HCT116 (cell line): Measurements from ENCODE around the gene CCDC148. TPM values are rescaled to one million over a fixed set of nuclear protein-coding genes. Genes with fewer than 3 reads are reported as not detected.
"Not testable (repeated sequence)": the region's sequence is repeated elsewhere in the genome, so short reads cannot be mapped to it uniquely, and the experiment has no call there.

Experiments used
- ATAC-seq: fragments of 200-7000 bp; cut with Tn5 transposase; 2 replicates; pipeline ENCODE4 v1.9.1; 2020; ENCODE audit warnings: mild to moderate bottlenecking, moderate library complexity
- BruUV-seq: library from RNA; stranded (reverse); fragments of 400-500 nt; replicated peaks from 2 replicates; lab custom pipeline; 2021; lab: Mats Ljungman, UMichigan
- CTCF ChIA-PET: fragments of 300-600 bp; sonication (Branson Sonifier 250); formaldehyde crosslinking; loops from one replicate; lab custom pipeline; 2021; ENCODE audit warnings: antibody characterized with exemption; lab: Charles Lee
- POLR2A ChIA-PET: fragments of 300-600, 350-600 bp; sonication (Branson Sonifier 250); formaldehyde crosslinking; loops from one replicate; lab custom pipeline; 2021; ENCODE audit warnings: antibody characterized with exemption; lab: Charles Lee
- RAD21 ChIA-PET, 2 experiments: fragments of 300-600 bp; sonication (Branson Sonifier 250); formaldehyde crosslinking; loops; one replicate each; lab custom pipeline; 2023; ENCODE audit warnings: low total read pairs in 2 of 2; ENCODE audit not compliant: uncharacterized antibody in 2 of 2, unreplicated experiment in 2 of 2, low non-redundant PET in 1 of 2; lab: Charles Lee
- DNase-seq: peaks from one replicate; pipeline ENCODE4 v3.0.0-alpha.2; 2010; ENCODE audit warnings: low read depth, low spot score
- H2AFZ ChIP-seq: fragments of 200-600 bp; shearing (Covaris generic), sonication (generic); 2 replicates; pipeline ENCODE4 v1.6.1; 2017; ENCODE audit warnings: low read depth, mixed run types, mixed read lengths, antibody characterized with exemption, low read length; ENCODE audit not compliant: poor library complexity, severe bottlenecking
- H3K27ac ChIP-seq: 2 replicates; pipeline ENCODE4 v1.5.1; 2012; ENCODE audit warnings: low read depth, low read length
- H3K27me3 ChIP-seq: fragments of 200-600 bp; sonication (generic); 2 replicates; pipeline ENCODE4 v1.6.1; 2016; ENCODE audit warnings: mixed run types, low read length, mixed read lengths; ENCODE audit not compliant: insufficient read depth
- H3K36me3 ChIP-seq, 2 experiments: fragments of 200-500 bp in 1 of 2; fragments of 200-600 bp in 1 of 2; sonication (Bioruptor generic) in 1 of 2; sonication (generic) in 1 of 2; 2 replicates each; pipeline versions ENCODE4 v1.5.1 to v1.6.1; 2014 to 2016; ENCODE audit warnings: low read length in 2 of 2, inconsistent platforms in 1 of 2, mixed read lengths in 1 of 2, mixed run types in 1 of 2; ENCODE audit not compliant: insufficient read depth in 2 of 2, control insufficient read depth in 1 of 2
- H3K4me1 ChIP-seq, 2 experiments: fragments of 200-600 bp in 1 of 2; sonication (generic) in 1 of 2; 2 replicates each; pipeline versions ENCODE4 v1.5.1 to v1.6.1; 2012 to 2017; ENCODE audit warnings: low read length in 2 of 2, inconsistent platforms in 1 of 2, mild to moderate bottlenecking in 1 of 2, mixed read lengths in 1 of 2, mixed run types in 1 of 2, moderate library complexity in 1 of 2; ENCODE audit not compliant: insufficient read depth in 2 of 2, control insufficient read depth in 1 of 2
- H3K4me2 ChIP-seq: fragments of 200-600 bp; sonication (generic); 2 replicates; pipeline ENCODE4 v1.6.1; 2017; ENCODE audit warnings: mixed run types, low read length, mixed read lengths
- H3K4me3 ChIP-seq, 2 experiments: fragments of 200-600 bp in 1 of 2; sonication (generic) in 1 of 2; replicated peaks in 1 of 2; 2 replicates each; pipeline ENCODE4 v1.5.1; 2011 to 2016; ENCODE audit warnings: low read length in 2 of 2, control low read depth in 1 of 2, low read depth in 1 of 2, mild to moderate bottlenecking in 1 of 2, mixed read lengths in 1 of 2, mixed run types in 1 of 2
- H3K79me2 ChIP-seq: fragments of 200-600 bp; sonication (generic); 2 replicates; pipeline ENCODE4 v1.6.1; 2017; ENCODE audit warnings: mild to moderate bottlenecking, mixed run types, low read length, moderate library complexity, mixed read lengths; ENCODE audit not compliant: insufficient read depth
- H3K9ac ChIP-seq: fragments of 200-600 bp; sonication (generic); 2 replicates; pipeline ENCODE4 v1.6.1; 2016; ENCODE audit warnings: low read length, mixed read lengths
- H3K9me2 ChIP-seq: fragments of 200-600 bp; sonication (generic), shearing (Covaris generic); 2 replicates; pipeline ENCODE4 v1.6.1; 2017; ENCODE audit warnings: mixed run types, mild to moderate bottlenecking, moderate library complexity; ENCODE audit not compliant: insufficient read depth
- H3K9me3 ChIP-seq, 2 experiments: fragments of 200-500 bp in 1 of 2; fragments of 200-600 bp in 1 of 2; sonication (Bioruptor generic) in 1 of 2; sonication (generic) in 1 of 2; 2 replicates each; pipeline ENCODE4 v1.6.1; 2014 to 2017; ENCODE audit warnings: low read length in 2 of 2, mixed read lengths in 2 of 2, inconsistent platforms in 1 of 2, low read depth in 1 of 2, mild to moderate bottlenecking in 1 of 2, mixed run types in 1 of 2, moderate library complexity in 1 of 2; ENCODE audit not compliant: control insufficient read depth in 1 of 2, insufficient read depth in 1 of 2
- H4K20me1 ChIP-seq: fragments of 200-600 bp; sonication (generic), shearing (Covaris generic); 2 replicates; pipeline ENCODE4 v1.6.1; 2017; ENCODE audit warnings: mixed run types, mild to moderate bottlenecking, moderate library complexity; ENCODE audit not compliant: insufficient read depth
- SP1 ChIP-seq: IDR thresholded peaks from 2 replicates; pipeline ENCODE4 v1.6.1; 2012; ENCODE audit warnings: low read depth
- SRF ChIP-seq: IDR thresholded peaks from 2 replicates; pipeline ENCODE4 v1.6.1; 2012; ENCODE audit warnings: low read depth
- TCF7L2 ChIP-seq: IDR thresholded peaks from 2 replicates; pipeline ENCODE4 v1.7.0; 2011; ENCODE audit warnings: borderline replicate concordance, inconsistent platforms; ENCODE audit not compliant: insufficient read depth, insufficient read length; ENCODE audit errors: extremely low read depth
- ZNF274 ChIP-seq: fragments of 200-500 bp; sonication (Bioruptor generic); IDR thresholded peaks from 2 replicates; pipeline ENCODE4 v1.6.1; 2014; ENCODE audit warnings: mild to moderate bottlenecking, low read depth, low read length, inconsistent platforms
- intact Hi-C: fragments of 100-400 bp; cut with micrococcal nuclease; formaldehyde crosslinking; loops from 2 replicates; pipeline ENCODE4 v1.10.0; 2022
- total RNA-seq: library from RNA; stranded (reverse); gene quantifications from one replicate; pipeline ENCODE4 v1.2.1, GENCODE V29; 2021; ENCODE audit not compliant: unreplicated experiment
- TF ChIP-seq, protein P1 (sequence below), 3 experiments: fragments of 200-600 bp in 1 of 3; sonication (generic) in 1 of 3; IDR thresholded peaks in 2 of 3; conservative IDR thresholded peaks in 1 of 3; 2 replicates each; pipeline ENCODE4 v1.5.1; 2012 to 2017; ENCODE audit warnings: low read depth in 2 of 3, low read length in 2 of 3, antibody characterized with exemption in 1 of 3, borderline replicate concordance in 1 of 3, control low read depth in 1 of 3, mild to moderate bottlenecking in 1 of 3, mixed read lengths in 1 of 3, mixed run types in 1 of 3, moderate library complexity in 1 of 3; ENCODE audit not compliant: insufficient read depth in 1 of 3

The CCDC148 gene
- total RNA-seq, 1 experiment from 2014 or later: 0.59 TPM

DNA sequence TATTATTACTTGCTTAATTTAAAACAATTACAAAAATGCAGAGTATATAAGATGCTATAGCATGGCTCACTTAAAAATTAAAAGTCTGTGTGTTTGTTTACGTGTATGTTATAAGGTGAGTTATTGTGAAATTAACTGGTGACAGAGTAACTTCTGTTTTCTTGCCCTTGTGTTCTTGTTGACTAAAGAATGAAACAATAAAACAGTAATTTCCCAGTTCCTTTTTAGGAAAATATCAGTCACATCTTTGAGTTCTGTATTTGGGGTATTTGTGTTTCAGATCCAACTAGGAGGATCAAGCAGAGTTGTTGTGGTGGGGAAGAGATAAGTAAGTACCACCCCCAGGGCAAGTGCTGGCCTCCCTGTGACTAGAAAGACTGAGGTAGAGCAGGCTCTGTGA is 143.6 kb downstream of the CCDC148 start:
- TF ChIP-seq TCF7L2 (no peak), SP1 (no peak), ZNF274 (no peak), SRF (no peak)
- TF ChIP-seq, protein P1, sequence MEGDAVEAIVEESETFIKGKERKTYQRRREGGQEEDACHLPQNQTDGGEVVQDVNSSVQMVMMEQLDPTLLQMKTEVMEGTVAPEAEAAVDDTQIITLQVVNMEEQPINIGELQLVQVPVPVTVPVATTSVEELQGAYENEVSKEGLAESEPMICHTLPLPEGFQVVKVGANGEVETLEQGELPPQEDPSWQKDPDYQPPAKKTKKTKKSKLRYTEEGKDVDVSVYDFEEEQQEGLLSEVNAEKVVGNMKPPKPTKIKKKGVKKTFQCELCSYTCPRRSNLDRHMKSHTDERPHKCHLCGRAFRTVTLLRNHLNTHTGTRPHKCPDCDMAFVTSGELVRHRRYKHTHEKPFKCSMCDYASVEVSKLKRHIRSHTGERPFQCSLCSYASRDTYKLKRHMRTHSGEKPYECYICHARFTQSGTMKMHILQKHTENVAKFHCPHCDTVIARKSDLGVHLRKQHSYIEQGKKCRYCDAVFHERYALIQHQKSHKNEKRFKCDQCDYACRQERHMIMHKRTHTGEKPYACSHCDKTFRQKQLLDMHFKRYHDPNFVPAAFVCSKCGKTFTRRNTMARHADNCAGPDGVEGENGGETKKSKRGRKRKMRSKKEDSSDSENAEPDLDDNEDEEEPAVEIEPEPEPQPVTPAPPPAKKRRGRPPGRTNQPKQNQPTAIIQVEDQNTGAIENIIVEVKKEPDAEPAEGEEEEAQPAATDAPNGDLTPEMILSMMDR (IDR thresholded peaks at IDR 0.05 in 2 of 3, conservative IDR thresholded peaks at IDR 0.05 in 1 of 3; ENCODE audit: borderline replicate concordance in 1 of 3, insufficient read depth in 1 of 3, low read depth in 2 of 3, low read length in 2 of 3): no peak
- Histone ChIP-seq H3K4me1 (no peaks in the 10 kb centered on the region), H3K79me2 (no peaks in the 10 kb centered on the region), H3K4me2 (no peak overlapping the region), H3K27ac (no peak overlapping the region), H3K9me2 (no peaks in the 10 kb centered on the region), H4K20me1 (no peaks in the 10 kb centered on the region), H3K9me3 (no peaks in the 10 kb centered on the region), H3K9ac (no peak overlapping the region), H3K27me3 (no peaks in the 10 kb centered on the region), H2AFZ (no peak overlapping the region), H3K36me3 (no peaks in the 10 kb centered on the region), H3K4me3 (no peak overlapping the region)
- intact Hi-C loops: no loop called here
- ATAC-seq (no peak), DNase-seq (no peak)
- ChIA-PET POLR2A (no interaction called here), RAD21 (no interaction called here), CTCF (interaction anchor here (1.2 kb wide), 1 partner anchor 8 kb away, joined by 3 read pairs; no protein-coding TSS in a partner anchor)
- BruUV-seq: no TSS peak

DNA sequence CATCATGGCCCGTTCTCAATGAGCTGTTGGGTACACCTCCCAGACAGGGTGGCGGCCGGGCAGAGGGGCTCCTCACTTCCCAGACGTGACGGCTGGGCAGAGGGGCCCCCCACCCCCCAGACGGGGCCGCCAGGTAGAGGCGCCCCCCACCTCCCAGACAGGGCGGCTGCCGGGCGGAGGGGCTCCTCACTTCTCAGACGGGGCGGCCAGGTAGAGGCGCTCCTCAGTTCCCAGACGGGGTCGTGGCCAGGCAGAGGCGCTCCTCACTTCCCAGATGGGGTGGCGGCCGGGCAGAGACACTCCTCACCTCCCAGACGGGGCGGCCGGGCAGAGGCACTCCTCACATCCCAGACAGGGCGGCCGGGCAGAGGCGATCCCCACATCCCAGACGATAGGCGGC is 146.1 kb downstream of the CCDC148 start:
- H3K4me1 ChIP-seq, H2AFZ ChIP-seq, H3K79me2 ChIP-seq, DNase-seq, H3K9ac ChIP-seq, H3K27ac ChIP-seq, H3K9me2 ChIP-seq, H3K4me3 ChIP-seq, H3K36me3 ChIP-seq, BruUV-seq, H3K9me3 ChIP-seq, H3K27me3 ChIP-seq, POLR2A ChIA-PET, intact Hi-C loops, ATAC-seq, CTCF ChIA-PET, H4K20me1 ChIP-seq, RAD21 ChIA-PET, H3K4me2 ChIP-seq: not testable (repeated sequence)
